ENCODE data around the gene CCL26.

- TF ChIP-seq EZH2 (IDR thresholded peaks at IDR 0.05; ENCODE audit: low read depth): no peak
- TF ChIP-seq, protein P1, sequence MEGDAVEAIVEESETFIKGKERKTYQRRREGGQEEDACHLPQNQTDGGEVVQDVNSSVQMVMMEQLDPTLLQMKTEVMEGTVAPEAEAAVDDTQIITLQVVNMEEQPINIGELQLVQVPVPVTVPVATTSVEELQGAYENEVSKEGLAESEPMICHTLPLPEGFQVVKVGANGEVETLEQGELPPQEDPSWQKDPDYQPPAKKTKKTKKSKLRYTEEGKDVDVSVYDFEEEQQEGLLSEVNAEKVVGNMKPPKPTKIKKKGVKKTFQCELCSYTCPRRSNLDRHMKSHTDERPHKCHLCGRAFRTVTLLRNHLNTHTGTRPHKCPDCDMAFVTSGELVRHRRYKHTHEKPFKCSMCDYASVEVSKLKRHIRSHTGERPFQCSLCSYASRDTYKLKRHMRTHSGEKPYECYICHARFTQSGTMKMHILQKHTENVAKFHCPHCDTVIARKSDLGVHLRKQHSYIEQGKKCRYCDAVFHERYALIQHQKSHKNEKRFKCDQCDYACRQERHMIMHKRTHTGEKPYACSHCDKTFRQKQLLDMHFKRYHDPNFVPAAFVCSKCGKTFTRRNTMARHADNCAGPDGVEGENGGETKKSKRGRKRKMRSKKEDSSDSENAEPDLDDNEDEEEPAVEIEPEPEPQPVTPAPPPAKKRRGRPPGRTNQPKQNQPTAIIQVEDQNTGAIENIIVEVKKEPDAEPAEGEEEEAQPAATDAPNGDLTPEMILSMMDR (conservative IDR thresholded peaks at IDR 0.05): no peak
These were observed 35.4 kb upstream of the CCL26 start for GRCh38 chr7:75807452-75807851.
